GM23338 (cell line): ENCODE results near the gene CMC2. TPM values are rescaled to one million over a fixed set of nuclear protein-coding genes. Genes with fewer than 3 reads are reported as not detected.

Experiments
- ATAC-seq: fragments of 200-7000 bp; cut with Tn5 transposase; 3 replicates; pipeline ENCODE4 v1.9.1; 2020
- DNase-seq: peaks from one replicate; pipeline ENCODE4 v3.0.0-alpha.2; 2015; ENCODE audit warnings: low spot score
- H2AFZ ChIP-seq: fragments of 200-600 bp; sonication (generic); 2 replicates; pipeline ENCODE4 v1.8.0; 2016; ENCODE audit warnings: antibody characterized with exemption, mild to moderate bottlenecking, moderate library complexity
- H3F3A ChIP-seq: fragments of 200-600 bp; sonication (generic); replicated peaks from 2 replicates; pipeline ENCODE4 v1.8.0; 2017; ENCODE audit warnings: antibody characterized with exemption, mixed run types, low read depth
- H3K27ac ChIP-seq: fragments of 200-600 bp; sonication (generic); 2 replicates; pipeline ENCODE4 v1.6.1; 2016; ENCODE audit warnings: low read depth
- H3K27me3 ChIP-seq: fragments of 200-600 bp; sonication (generic); 2 replicates; pipeline ENCODE4 v1.8.0; 2016; ENCODE audit warnings: mild to moderate bottlenecking, mixed run types, moderate library complexity; ENCODE audit not compliant: insufficient read depth
- H3K36me3 ChIP-seq: fragments of 200-600 bp; sonication (generic); 2 replicates; pipeline ENCODE4 v1.8.0; 2016; ENCODE audit warnings: mild to moderate bottlenecking; ENCODE audit not compliant: insufficient read depth
- H3K4me1 ChIP-seq: fragments of 200-600 bp; sonication (generic); 2 replicates; pipeline ENCODE4 v1.8.0; 2016; ENCODE audit warnings: mild to moderate bottlenecking, moderate library complexity; ENCODE audit not compliant: insufficient read depth
- H3K4me2 ChIP-seq: fragments of 200-600 bp; sonication (generic); 2 replicates; pipeline ENCODE4 v1.7.1; 2017; ENCODE audit warnings: mixed run types
- H3K4me3 ChIP-seq: fragments of 200-600 bp; sonication (generic); 2 replicates; pipeline ENCODE4 v1.6.1; 2016; ENCODE audit warnings: mixed run types
- H3K79me2 ChIP-seq: fragments of 200-600 bp; sonication (generic); replicated peaks from 2 replicates; pipeline ENCODE4 v1.8.0; 2017; ENCODE audit warnings: mild to moderate bottlenecking; ENCODE audit not compliant: insufficient read depth
- H3K9me2 ChIP-seq: fragments of 200-600 bp; sonication (generic); 2 replicates; pipeline ENCODE4 v1.8.0; 2017; ENCODE audit not compliant: insufficient read depth
- H4K20me1 ChIP-seq: fragments of 200-600 bp; sonication (generic); replicated peaks from 2 replicates; pipeline ENCODE4 v1.8.0; 2017; ENCODE audit warnings: mild to moderate bottlenecking; ENCODE audit not compliant: insufficient read depth
- H3K27ac Mint-ChIP-seq: 2 replicates; pipeline ENCODE4 v1.8.0; 2020; ENCODE audit warnings: inconsistent platforms, mild to moderate bottlenecking, moderate library complexity, mixed read lengths
- H3K27me3 Mint-ChIP-seq: 3 replicates; pipeline ENCODE4 v1.8.0; 2022; ENCODE audit warnings: low read depth, mild to moderate bottlenecking, moderate library complexity, mixed read lengths, inconsistent platforms; ENCODE audit not compliant: insufficient read depth, poor library complexity
- H3K36me3 Mint-ChIP-seq: 3 replicates; pipeline ENCODE4 v1.8.0; 2021; ENCODE audit warnings: low read depth, mild to moderate bottlenecking, inconsistent platforms, moderate library complexity, mixed read lengths
- H3K4me1 Mint-ChIP-seq: 3 replicates; pipeline ENCODE4 v1.8.0; 2020; ENCODE audit warnings: mild to moderate bottlenecking, inconsistent platforms, mixed read lengths
- H3K4me3 Mint-ChIP-seq: 3 replicates; pipeline ENCODE4 v1.8.0; 2021; ENCODE audit warnings: moderate library complexity, mild to moderate bottlenecking, inconsistent platforms, mixed read lengths
- H3K9me3 Mint-ChIP-seq: 3 replicates; pipeline ENCODE4 v1.8.0; 2020; ENCODE audit warnings: moderate library complexity, mild to moderate bottlenecking, inconsistent platforms, mixed read lengths
- CREB1 ChIP-seq: fragments of 250-450 bp; sonication (Bioruptor Pico); IDR thresholded peaks from 2 replicates; pipeline ENCODE4 v1.5.0; 2020; ENCODE audit warnings: low read depth, mild to moderate bottlenecking, moderate library complexity
- EZH2 ChIP-seq: fragments of 200-600 bp; sonication (generic); IDR thresholded peaks from one replicate; pipeline ENCODE4 v1.8.0; 2017; ENCODE audit warnings: antibody characterized with exemption, mild to moderate bottlenecking, low read depth; ENCODE audit not compliant: unreplicated experiment
- EZH2phosphoT487 ChIP-seq: fragments of 200-600 bp; sonication (generic); IDR thresholded peaks from one replicate; pipeline ENCODE4 v1.8.1; 2018; ENCODE audit warnings: antibody characterized with exemption; ENCODE audit not compliant: unreplicated experiment
- JUNB ChIP-seq: IDR thresholded peaks from one replicate; pipeline ENCODE4 v1.6.1; 2016; ENCODE audit warnings: antibody characterized with exemption; ENCODE audit not compliant: unreplicated experiment
- NANOG ChIP-seq: IDR thresholded peaks from 2 replicates; pipeline ENCODE4 v1.6.1; 2016; ENCODE audit warnings: antibody characterized with exemption, borderline replicate concordance
- POLR2AphosphoS5 ChIP-seq: IDR thresholded peaks from 2 replicates; pipeline ENCODE4 v1.6.1; 2016; ENCODE audit warnings: antibody characterized with exemption, low read depth
- STAT1 ChIP-seq: IDR thresholded peaks from one replicate; pipeline ENCODE4 v1.6.1; 2016; ENCODE audit warnings: antibody characterized with exemption; ENCODE audit not compliant: unreplicated experiment
- ZNF114 ChIP-seq: fragments of 250-450 bp; sonication (Bioruptor Pico); IDR thresholded peaks from 2 replicates; pipeline ENCODE4 v1.5.0; 2020; ENCODE audit warnings: mild to moderate bottlenecking, moderate library complexity
- ZNF331 ChIP-seq: fragments of 250-450 bp; sonication (Bioruptor Pico); IDR thresholded peaks from 2 replicates; pipeline ENCODE4 v1.5.0; 2020; ENCODE audit warnings: low read depth, mild to moderate bottlenecking, moderate library complexity
- polyA plus RNA-seq: library from polyadenylated mRNA; unstranded; fragments of >200 nt; fragmentation: Nextera tagmentation; extraction: Ambion mirVana; gene quantifications from 2 replicates; pipeline ENCODE4 v1.2.1, GENCODE V29; 2016
- total RNA-seq: library from RNA; depleted of rRNA; stranded (reverse); fragments of >200 nt; shearing (Covaris generic); gene quantifications from 2 replicates; pipeline ENCODE4 v1.2.3, GENCODE V29; 2014
- TF ChIP-seq, protein P1 (sequence below): IDR thresholded peaks from one replicate; pipeline ENCODE4 v1.6.1; 2018; ENCODE audit warnings: antibody characterized with exemption; ENCODE audit not compliant: unreplicated experiment
- TF ChIP-seq, protein P2 (sequence below), 2 experiments: fragments of 200-600 bp in 1 of 2; sonication (generic) in 1 of 2; conservative IDR thresholded peaks; 2 replicates each; pipeline versions ENCODE4 v1.5.1 to v1.6.1; 2016 to 2017; ENCODE audit warnings: antibody characterized with exemption in 2 of 2, low read depth in 2 of 2, mild to moderate bottlenecking in 2 of 2, moderate library complexity in 1 of 2
- TF ChIP-seq, protein P3 (sequence below): IDR thresholded peaks from 2 replicates; pipeline ENCODE4 v1.6.1; 2016; ENCODE audit warnings: antibody characterized with exemption
- TF ChIP-seq, protein P4 (sequence below): fragments of 250-450 bp; sonication (Bioruptor Pico); IDR thresholded peaks from 2 replicates; pipeline ENCODE4 v1.5.0; 2020; ENCODE audit warnings: mild to moderate bottlenecking, moderate library complexity

The CMC2 gene
- total and polyA plus RNA-seq, 2 experiments from 2014 or later: 35.7 to 211 TPM

DNA sequence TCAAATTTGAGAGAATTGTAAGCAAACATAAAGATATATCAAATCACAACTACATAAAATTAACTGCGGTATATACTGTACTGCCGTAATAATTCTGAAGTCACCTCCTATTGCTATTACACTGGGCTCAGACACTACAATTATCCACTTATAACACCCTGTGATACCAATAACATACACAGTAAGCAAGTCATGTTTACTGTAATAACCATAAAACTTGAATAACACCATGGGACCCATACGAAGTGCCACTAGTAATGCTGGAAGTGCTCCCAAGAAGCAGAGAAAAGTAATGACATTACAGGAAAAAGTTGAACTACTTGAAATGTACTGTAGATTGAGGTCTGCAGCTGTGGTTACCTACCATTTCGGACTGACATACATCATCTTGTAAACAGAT lies 24.0 kb downstream of the CMC2 start:
- Mint-ChIP-seq H3K27me3 (peaks cover 7% of the 10 kb centered on the region), H3K27ac (no peak overlapping the region), H3K4me3 (no peak overlapping the region), H3K4me1 (peaks cover 24% of the 10 kb centered on the region), H3K9me3 (no peaks in the 10 kb centered on the region), H3K36me3 (peaks cover 11% of the 10 kb centered on the region)
- no peaks in the 10 kb centered on the region for H3K36me3 ChIP-seq
- TF ChIP-seq EZH2phosphoT487: no peak
- TF ChIP-seq CREB1 (CRISPR knock-in tag): no peak
- TF ChIP-seq STAT1: no peak
- TF ChIP-seq, protein P1, sequence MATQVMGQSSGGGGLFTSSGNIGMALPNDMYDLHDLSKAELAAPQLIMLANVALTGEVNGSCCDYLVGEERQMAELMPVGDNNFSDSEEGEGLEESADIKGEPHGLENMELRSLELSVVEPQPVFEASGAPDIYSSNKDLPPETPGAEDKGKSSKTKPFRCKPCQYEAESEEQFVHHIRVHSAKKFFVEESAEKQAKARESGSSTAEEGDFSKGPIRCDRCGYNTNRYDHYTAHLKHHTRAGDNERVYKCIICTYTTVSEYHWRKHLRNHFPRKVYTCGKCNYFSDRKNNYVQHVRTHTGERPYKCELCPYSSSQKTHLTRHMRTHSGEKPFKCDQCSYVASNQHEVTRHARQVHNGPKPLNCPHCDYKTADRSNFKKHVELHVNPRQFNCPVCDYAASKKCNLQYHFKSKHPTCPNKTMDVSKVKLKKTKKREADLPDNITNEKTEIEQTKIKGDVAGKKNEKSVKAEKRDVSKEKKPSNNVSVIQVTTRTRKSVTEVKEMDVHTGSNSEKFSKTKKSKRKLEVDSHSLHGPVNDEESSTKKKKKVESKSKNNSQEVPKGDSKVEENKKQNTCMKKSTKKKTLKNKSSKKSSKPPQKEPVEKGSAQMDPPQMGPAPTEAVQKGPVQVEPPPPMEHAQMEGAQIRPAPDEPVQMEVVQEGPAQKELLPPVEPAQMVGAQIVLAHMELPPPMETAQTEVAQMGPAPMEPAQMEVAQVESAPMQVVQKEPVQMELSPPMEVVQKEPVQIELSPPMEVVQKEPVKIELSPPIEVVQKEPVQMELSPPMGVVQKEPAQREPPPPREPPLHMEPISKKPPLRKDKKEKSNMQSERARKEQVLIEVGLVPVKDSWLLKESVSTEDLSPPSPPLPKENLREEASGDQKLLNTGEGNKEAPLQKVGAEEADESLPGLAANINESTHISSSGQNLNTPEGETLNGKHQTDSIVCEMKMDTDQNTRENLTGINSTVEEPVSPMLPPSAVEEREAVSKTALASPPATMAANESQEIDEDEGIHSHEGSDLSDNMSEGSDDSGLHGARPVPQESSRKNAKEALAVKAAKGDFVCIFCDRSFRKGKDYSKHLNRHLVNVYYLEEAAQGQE: no peak
- TF ChIP-seq, protein P2, sequence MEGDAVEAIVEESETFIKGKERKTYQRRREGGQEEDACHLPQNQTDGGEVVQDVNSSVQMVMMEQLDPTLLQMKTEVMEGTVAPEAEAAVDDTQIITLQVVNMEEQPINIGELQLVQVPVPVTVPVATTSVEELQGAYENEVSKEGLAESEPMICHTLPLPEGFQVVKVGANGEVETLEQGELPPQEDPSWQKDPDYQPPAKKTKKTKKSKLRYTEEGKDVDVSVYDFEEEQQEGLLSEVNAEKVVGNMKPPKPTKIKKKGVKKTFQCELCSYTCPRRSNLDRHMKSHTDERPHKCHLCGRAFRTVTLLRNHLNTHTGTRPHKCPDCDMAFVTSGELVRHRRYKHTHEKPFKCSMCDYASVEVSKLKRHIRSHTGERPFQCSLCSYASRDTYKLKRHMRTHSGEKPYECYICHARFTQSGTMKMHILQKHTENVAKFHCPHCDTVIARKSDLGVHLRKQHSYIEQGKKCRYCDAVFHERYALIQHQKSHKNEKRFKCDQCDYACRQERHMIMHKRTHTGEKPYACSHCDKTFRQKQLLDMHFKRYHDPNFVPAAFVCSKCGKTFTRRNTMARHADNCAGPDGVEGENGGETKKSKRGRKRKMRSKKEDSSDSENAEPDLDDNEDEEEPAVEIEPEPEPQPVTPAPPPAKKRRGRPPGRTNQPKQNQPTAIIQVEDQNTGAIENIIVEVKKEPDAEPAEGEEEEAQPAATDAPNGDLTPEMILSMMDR (conservative IDR thresholded peaks at IDR 0.05; ENCODE audit: low read depth in 2 of 2): no peak
- no peak for TF ChIP-seq POLR2AphosphoS5
- no peak for TF ChIP-seq ZNF331 (CRISPR knock-in tag)
- TF ChIP-seq, protein P3, sequence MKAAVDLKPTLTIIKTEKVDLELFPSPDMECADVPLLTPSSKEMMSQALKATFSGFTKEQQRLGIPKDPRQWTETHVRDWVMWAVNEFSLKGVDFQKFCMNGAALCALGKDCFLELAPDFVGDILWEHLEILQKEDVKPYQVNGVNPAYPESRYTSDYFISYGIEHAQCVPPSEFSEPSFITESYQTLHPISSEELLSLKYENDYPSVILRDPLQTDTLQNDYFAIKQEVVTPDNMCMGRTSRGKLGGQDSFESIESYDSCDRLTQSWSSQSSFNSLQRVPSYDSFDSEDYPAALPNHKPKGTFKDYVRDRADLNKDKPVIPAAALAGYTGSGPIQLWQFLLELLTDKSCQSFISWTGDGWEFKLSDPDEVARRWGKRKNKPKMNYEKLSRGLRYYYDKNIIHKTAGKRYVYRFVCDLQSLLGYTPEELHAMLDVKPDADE: no peak
- TF ChIP-seq, protein P4, sequence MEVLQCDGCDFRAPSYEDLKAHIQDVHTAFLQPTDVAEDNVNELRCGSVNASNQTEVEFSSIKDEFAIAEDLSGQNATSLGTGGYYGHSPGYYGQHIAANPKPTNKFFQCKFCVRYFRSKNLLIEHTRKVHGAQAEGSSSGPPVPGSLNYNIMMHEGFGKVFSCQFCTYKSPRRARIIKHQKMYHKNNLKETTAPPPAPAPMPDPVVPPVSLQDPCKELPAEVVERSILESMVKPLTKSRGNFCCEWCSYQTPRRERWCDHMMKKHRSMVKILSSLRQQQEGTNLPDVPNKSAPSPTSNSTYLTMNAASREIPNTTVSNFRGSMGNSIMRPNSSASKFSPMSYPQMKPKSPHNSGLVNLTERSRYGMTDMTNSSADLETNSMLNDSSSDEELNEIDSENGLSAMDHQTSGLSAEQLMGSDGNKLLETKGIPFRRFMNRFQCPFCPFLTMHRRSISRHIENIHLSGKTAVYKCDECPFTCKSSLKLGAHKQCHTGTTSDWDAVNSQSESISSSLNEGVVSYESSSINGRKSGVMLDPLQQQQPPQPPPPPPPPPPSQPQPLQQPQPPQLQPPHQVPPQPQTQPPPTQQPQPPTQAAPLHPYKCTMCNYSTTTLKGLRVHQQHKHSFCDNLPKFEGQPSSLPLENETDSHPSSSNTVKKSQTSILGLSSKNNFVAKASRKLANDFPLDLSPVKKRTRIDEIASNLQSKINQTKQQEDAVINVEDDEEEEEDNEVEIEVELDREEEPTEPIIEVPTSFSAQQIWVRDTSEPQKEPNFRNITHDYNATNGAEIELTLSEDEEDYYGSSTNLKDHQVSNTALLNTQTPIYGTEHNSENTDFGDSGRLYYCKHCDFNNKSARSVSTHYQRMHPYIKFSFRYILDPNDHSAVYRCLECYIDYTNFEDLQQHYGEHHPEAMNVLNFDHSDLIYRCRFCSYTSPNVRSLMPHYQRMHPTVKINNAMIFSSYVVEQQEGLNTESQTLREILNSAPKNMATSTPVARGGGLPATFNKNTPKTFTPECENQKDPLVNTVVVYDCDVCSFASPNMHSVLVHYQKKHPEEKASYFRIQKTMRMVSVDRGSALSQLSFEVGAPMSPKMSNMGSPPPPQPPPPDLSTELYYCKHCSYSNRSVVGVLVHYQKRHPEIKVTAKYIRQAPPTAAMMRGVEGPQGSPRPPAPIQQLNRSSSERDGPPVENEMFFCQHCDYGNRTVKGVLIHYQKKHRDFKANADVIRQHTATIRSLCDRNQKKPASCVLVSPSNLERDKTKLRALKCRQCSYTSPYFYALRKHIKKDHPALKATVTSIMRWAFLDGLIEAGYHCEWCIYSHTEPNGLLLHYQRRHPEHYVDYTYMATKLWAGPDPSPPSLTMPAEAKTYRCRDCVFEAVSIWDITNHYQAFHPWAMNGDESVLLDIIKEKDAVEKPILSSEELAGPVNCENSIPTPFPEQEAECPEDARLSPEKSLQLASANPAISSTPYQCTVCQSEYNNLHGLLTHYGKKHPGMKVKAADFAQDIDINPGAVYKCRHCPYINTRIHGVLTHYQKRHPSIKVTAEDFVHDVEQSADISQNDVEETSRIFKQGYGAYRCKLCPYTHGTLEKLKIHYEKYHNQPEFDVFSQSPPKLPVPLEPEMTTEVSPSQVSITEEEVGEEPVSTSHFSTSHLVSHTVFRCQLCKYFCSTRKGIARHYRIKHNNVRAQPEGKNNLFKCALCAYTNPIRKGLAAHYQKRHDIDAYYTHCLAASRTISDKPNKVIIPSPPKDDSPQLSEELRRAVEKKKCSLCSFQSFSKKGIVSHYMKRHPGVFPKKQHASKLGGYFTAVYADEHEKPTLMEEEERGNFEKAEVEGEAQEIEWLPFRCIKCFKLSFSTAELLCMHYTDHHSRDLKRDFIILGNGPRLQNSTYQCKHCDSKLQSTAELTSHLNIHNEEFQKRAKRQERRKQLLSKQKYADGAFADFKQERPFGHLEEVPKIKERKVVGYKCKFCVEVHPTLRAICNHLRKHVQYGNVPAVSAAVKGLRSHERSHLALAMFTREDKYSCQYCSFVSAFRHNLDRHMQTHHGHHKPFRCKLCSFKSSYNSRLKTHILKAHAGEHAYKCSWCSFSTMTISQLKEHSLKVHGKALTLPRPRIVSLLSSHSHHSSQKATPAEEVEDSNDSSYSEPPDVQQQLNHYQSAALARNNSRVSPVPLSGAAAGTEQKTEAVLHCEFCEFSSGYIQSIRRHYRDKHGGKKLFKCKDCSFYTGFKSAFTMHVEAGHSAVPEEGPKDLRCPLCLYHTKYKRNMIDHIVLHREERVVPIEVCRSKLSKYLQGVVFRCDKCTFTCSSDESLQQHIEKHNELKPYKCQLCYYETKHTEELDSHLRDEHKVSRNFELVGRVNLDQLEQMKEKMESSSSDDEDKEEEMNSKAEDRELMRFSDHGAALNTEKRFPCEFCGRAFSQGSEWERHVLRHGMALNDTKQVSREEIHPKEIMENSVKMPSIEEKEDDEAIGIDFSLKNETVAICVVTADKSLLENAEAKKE (CRISPR knock-in tag): no peak
- no peak for TF ChIP-seq NANOG
- no peak for TF ChIP-seq EZH2
- TF ChIP-seq ZNF114: no peak
- TF ChIP-seq JUNB: no peak
- no peak overlapping the region for H3K4me2 ChIP-seq
- no peak overlapping the region for H3K4me3 ChIP-seq
- no peaks in the 10 kb centered on the region for H3F3A ChIP-seq
- peaks cover 20% of the 10 kb centered on the region for H4K20me1 ChIP-seq
- peaks cover 30% of the 10 kb centered on the region for H3K79me2 ChIP-seq
- no peak overlapping the region for H3K27ac ChIP-seq
- H2AFZ ChIP-seq: no peak overlapping the region
- H3K9me2 ChIP-seq: no peaks in the 10 kb centered on the region
- DNase-seq: no peak
- H3K4me1 ChIP-seq: peaks cover 18% of the 10 kb centered on the region; the same call in 1 of the 2 replicates
- no peak for ATAC-seq
- H3K27me3 ChIP-seq: peaks cover 5% of the 10 kb centered on the region; the same call in 1 of the 2 replicates
